Sigmoid colon (tissue), 4 donors: ENCODE data around the gene FITM2.

ENCODE experiments used
- EP300 ChIP-seq, 4 donors: sonication (generic); formaldehyde crosslinking; IDR thresholded peaks; one replicate each; pipeline ENCODE4 v1.6.1; 2017; ENCODE audit warnings: antibody characterized with exemption in 4 of 4
- POLR2A ChIP-seq, 2 donors: fragments of 450-650 bp; IDR thresholded peaks; one replicate each; pipeline ENCODE4 v1.6.1; 2016; ENCODE audit warnings: antibody characterized with exemption in 2 of 2, mild to moderate bottlenecking in 2 of 2, moderate library complexity in 2 of 2
- TF ChIP-seq, protein P1 (sequence below), 4 experiments: fragments of 450-650 bp in 3 of 4; fragments of 200-600 bp in 1 of 4; IDR thresholded peaks; one replicate each; pipeline ENCODE4 v1.5.1; 2016 to 2019; ENCODE audit warnings: antibody characterized with exemption in 4 of 4, mild to moderate bottlenecking in 3 of 4, moderate library complexity in 2 of 4

DNA sequence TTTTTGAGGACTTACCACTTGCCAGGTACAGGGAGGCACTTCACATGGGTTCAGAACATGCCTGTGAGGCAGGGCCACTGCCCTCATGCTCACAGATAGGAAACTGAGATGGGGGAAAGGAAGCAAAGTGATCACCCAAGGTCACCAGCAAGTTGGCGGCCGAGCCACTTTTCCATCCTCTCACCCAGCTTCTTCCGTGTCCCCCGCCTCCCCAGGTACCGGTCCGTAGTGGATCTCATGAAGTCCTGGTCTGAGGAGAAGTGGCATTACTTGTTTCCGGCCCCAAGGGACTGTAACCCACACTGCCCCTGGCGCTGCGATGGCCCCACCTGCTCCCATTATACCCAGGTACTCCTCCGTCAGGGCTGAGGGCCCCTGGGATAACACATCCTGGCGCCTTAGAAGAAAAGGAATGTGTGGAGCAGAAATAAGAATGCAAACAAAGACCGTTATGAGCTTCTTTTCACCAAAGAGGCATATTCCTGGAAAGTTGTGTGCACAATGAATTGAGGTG, 32.2 kb upstream of the FITM2 start:
- TF ChIP-seq, protein P1, sequence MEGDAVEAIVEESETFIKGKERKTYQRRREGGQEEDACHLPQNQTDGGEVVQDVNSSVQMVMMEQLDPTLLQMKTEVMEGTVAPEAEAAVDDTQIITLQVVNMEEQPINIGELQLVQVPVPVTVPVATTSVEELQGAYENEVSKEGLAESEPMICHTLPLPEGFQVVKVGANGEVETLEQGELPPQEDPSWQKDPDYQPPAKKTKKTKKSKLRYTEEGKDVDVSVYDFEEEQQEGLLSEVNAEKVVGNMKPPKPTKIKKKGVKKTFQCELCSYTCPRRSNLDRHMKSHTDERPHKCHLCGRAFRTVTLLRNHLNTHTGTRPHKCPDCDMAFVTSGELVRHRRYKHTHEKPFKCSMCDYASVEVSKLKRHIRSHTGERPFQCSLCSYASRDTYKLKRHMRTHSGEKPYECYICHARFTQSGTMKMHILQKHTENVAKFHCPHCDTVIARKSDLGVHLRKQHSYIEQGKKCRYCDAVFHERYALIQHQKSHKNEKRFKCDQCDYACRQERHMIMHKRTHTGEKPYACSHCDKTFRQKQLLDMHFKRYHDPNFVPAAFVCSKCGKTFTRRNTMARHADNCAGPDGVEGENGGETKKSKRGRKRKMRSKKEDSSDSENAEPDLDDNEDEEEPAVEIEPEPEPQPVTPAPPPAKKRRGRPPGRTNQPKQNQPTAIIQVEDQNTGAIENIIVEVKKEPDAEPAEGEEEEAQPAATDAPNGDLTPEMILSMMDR (IDR thresholded peaks at IDR 0.05): no peak
- no peak for TF ChIP-seq POLR2A (IDR thresholded peaks at IDR 0.05)
- no peak for TF ChIP-seq EP300 (IDR thresholded peaks at IDR 0.05)
